Measurements from ENCODE around the gene P4HTM.

GRCh38 chr3:49024449-49024848 lies 34.4 kb downstream of the P4HTM start:
- TF ChIP-seq POLR2AphosphoS5 (IDR thresholded peaks at IDR 0.05; ENCODE audit: insufficient read depth, low read depth, low read length) (no peak), POLR2A (IDR thresholded peaks at IDR 0.05; ENCODE audit: low read depth, low read length) (no peak), CTCF (IDR thresholded peaks at IDR 0.05; ENCODE audit: extremely low read depth in 1 of 2, insufficient read depth in 1 of 2, low read depth in 1 of 2, low read length in 2 of 2) (no peak), EZH2 (IDR thresholded peaks at IDR 0.05; ENCODE audit: borderline replicate concordance, low read depth, low read length, severe bottlenecking) (no peak)

Measured in endothelial cell of umbilical vein (primary cell).